Measurements from ENCODE around the gene C16orf95.

The C16orf95 gene

DNA sequence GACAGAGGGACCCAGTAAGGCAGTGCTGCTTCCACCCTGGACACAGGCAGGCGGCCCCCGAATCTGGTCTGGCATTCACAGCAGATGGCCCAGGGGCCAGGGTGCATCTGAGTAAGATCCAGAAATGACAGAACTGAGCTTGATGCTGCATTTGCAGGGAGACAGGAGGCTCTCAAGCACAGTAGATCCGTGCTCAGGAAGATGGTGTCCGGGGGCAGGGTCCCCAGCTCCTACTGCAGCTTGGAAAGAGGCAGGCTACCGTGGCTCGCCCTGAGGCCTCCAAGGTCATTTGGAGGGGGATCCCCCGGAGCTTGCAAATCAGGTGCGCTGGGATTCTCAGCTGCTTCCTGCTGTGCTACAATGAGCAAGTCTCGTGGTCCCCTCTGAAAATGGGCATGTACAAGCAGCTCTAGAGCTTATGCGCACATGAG lies 2.2 kb downstream of the C16orf95 start:
- TF ChIP-seq, protein P1, sequence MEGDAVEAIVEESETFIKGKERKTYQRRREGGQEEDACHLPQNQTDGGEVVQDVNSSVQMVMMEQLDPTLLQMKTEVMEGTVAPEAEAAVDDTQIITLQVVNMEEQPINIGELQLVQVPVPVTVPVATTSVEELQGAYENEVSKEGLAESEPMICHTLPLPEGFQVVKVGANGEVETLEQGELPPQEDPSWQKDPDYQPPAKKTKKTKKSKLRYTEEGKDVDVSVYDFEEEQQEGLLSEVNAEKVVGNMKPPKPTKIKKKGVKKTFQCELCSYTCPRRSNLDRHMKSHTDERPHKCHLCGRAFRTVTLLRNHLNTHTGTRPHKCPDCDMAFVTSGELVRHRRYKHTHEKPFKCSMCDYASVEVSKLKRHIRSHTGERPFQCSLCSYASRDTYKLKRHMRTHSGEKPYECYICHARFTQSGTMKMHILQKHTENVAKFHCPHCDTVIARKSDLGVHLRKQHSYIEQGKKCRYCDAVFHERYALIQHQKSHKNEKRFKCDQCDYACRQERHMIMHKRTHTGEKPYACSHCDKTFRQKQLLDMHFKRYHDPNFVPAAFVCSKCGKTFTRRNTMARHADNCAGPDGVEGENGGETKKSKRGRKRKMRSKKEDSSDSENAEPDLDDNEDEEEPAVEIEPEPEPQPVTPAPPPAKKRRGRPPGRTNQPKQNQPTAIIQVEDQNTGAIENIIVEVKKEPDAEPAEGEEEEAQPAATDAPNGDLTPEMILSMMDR (IDR thresholded peaks at IDR 0.05; ENCODE audit: insufficient read depth, low read depth, low read length, missing control alignments) = no peak
- no peak for DNase-seq (ENCODE audit: low read depth)
- no peak overlapping the region for H3K4me3 ChIP-seq (ENCODE audit: low read depth, low read length)

DNA sequence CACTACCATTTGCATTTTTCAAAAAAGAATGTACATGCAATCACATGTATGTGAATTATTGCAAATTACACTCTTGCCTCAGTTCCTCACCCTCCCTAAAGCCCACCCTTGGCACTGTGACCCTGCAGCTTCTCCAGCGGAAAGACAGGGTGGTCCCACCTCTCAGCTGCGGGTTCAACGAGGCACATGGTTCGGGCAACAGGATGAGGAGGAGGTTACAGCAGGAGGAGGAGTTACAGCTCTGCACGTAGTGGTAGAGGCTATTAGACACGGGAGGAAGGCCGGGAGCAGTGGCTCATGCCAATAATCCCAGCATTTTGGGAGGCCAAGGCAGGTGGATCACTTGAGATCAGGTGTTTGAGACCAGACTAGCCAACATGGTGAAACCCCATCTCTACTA lies 5.2 kb downstream of the C16orf95 start:
- DNase-seq (ENCODE audit: low read depth) = no peak
- H3K4me3 ChIP-seq (ENCODE audit: low read depth, low read length) = no peak overlapping the region
- TF ChIP-seq, protein P1 (IDR thresholded peaks at IDR 0.05; ENCODE audit: insufficient read depth, low read depth, low read length, missing control alignments) = no peak

DNA sequence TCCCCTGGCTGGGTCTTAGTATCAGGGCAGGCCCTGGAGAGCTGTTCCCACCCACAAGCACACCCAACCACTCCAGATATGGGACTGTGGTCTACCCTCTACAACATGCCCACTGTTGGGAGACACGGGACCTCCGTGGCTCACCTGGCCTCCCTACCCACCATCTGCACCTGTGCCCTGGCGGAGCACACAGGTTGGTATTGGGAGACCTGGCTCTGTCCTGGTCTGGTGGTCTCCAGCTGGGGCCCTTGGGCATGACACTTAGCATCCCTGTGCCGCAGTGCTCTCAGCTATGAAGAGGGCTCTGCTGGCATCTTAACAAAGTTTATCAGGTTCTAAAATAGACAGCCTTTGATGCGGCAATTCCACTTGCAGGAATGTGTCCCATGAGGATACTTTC lies 5.8 kb downstream of the C16orf95 start:
- TF ChIP-seq, protein P1 (IDR thresholded peaks at IDR 0.05; ENCODE audit: insufficient read depth, low read depth, low read length, missing control alignments) = no peak
- no peak for DNase-seq (ENCODE audit: low read depth)

DNA sequence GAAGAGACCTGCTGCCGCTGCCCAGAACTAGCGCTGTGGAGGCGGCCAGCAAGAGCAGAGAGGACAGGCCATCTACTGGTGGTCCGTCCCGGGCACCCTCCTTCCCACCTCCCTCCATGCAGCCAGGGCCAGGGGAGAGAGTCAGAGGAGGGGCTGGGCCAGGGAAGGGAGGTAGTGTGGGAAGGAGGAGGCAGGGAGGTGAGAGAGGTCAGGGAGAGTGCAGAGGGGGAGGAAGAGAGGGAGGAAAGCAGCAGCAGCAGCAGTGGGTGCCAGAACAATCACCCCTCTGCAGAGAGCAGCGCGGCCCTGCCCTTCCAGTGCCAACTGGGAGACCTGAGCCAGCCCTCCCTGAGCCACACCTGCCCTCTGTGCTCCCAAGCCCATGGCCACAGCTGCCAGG lies 6.6 kb downstream of the C16orf95 start:
- DNase-seq (ENCODE audit: low read depth) = no peak
- no peak overlapping the region for H3K4me3 ChIP-seq (ENCODE audit: low read depth, low read length)
- TF ChIP-seq, protein P1 (IDR thresholded peaks at IDR 0.05; ENCODE audit: insufficient read depth, low read depth, low read length, missing control alignments) = no peak

More for the DNA sequence above, 5.8 kb downstream of the C16orf95 start:
- no peak overlapping the region for H3K4me3 ChIP-seq (ENCODE audit: low read depth, low read length)

DNA sequence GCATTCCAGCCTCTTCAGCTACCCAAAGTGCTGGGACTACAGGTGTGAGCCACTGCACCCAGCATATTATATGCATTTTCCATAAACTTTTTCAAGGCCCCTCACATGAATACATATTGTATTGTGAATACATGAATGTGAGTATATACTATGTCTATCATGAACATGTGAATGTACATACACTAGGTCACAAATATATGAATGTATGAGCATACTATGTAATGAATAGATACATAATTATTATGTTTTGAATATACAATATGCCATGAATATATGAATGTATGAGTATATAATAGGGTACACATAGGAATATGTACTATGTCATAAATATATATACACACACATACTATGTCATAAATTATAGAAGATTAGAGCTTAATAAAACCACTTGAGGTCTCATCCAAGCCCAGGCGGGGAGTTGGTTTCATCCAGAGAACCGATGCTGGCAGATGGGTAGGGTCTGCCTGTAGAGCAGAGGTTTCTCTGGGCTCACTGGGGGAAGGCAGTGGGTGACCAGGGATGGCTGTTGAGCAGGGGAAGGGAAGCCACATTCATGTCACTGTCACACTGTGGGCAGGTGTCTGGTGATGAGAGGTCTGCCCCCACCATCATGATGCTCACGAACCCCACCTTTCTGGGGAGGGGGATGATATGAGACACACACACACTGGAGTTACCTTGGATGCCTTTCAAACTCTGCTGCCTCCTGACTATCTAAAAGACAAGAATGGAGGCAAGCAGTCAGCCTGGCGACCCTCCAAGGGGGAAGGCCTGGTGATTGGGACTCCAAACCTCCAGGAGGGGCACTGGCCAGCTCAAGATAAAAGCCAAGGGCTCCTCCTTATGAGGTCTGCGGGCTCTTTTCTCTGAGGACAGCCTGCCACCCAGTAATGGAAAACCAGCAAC lies 7.3 kb downstream of the C16orf95 start:
- no peak overlapping the region for H3K4me3 ChIP-seq (ENCODE audit: low read depth, low read length)
- TF ChIP-seq, protein P1 (IDR thresholded peaks at IDR 0.05; ENCODE audit: insufficient read depth, low read depth, low read length, missing control alignments) = no peak

DNA sequence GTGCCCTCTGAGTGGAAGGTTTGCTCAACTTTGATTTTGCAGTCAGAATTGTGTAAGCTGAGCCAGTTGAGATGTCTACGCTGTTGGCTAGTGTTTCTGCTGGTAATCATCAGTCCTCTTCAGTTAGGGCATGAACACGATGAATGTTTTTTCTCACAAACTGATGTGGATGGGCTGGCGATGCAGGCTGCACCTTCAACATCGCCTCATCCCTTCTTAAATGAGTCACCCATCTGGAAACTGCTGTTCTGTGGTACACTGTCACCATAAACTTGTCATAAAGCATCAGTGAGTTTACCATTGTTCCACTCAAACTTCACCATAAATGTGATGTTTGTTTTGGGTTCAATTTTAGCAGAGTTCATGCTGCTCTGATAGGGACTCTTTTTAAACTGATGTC lies 8.4 kb downstream of the C16orf95 start:
- TF ChIP-seq, protein P1 (IDR thresholded peaks at IDR 0.05; ENCODE audit: insufficient read depth, low read depth, low read length, missing control alignments) = no peak

More for the DNA sequence above, 7.3 kb downstream of the C16orf95 start:
- DNase-seq (ENCODE audit: low read depth) = no peak

More for the DNA sequence above, 8.4 kb downstream of the C16orf95 start:
- no peak for DNase-seq (ENCODE audit: low read depth)
- no peak overlapping the region for H3K4me3 ChIP-seq (ENCODE audit: low read depth, low read length)
